ENCODE results near the gene FLOT1.

GRCh38 chr6:30707281-30707850, 35.1 kb downstream of the FLOT1 start:
- no peak for TF ChIP-seq CTCF (IDR thresholded peaks at IDR 0.05; ENCODE audit: low read depth, low read length, poor library complexity, severe bottlenecking)
- TF ChIP-seq EZH2phosphoT487 (IDR thresholded peaks at IDR 0.05; ENCODE audit: borderline replicate concordance, low read length), result no peak
